Brain pericyte (primary cell): Measurements from ENCODE around the gene CCND1.

Experiments used
- DNase-seq: peaks from one replicate; pipeline ENCODE4 v3.0.0-alpha.2; 2012; ENCODE audit warnings: low read depth, low spot score

The CCND1 gene

GRCh38 chr11:69640260-69640994 is 529 bp upstream of the CCND1 start:
- DNase-seq = no peak

- DNase-seq = no peak
These were observed 959 bp downstream of the CCND1 start for GRCh38 chr11:69641681-69642548.

GRCh38 chr11:69642549-69642912 is 1.6 kb downstream of the CCND1 start:
- no peak for DNase-seq

GRCh38 chr11:69642913-69643632 is 2.1 kb downstream of the CCND1 start:
- no peak for DNase-seq

GRCh38 chr11:69643646-69644045 is 2.7 kb downstream of the CCND1 start:
- no peak for DNase-seq

- DNase-seq = peak; percentile 76
These were observed 3.4 kb downstream of the CCND1 start for GRCh38 chr11:69644071-69644961.

GRCh38 chr11:69644962-69645675 is 4.2 kb downstream of the CCND1 start:
- no peak for DNase-seq

- no peak for DNase-seq
These were observed 5.0 kb downstream of the CCND1 start for GRCh38 chr11:69645801-69646492.

- no peak for DNase-seq
These were observed 5.8 kb downstream of the CCND1 start for GRCh38 chr11:69646493-69647389.

GRCh38 chr11:69647390-69647748 is 6.4 kb downstream of the CCND1 start:
- DNase-seq = no peak

- no peak for DNase-seq
These were observed 7.0 kb downstream of the CCND1 start for GRCh38 chr11:69647761-69648497.

- DNase-seq = no peak
These were observed 8.0 kb downstream of the CCND1 start for GRCh38 chr11:69648679-69649575.

GRCh38 chr11:69649576-69649900 is 8.6 kb downstream of the CCND1 start:
- no peak for DNase-seq

- no peak for DNase-seq
These were observed 9.3 kb downstream of the CCND1 start for GRCh38 chr11:69650081-69650831.

GRCh38 chr11:69650832-69651344 is 9.9 kb downstream of the CCND1 start:
- DNase-seq = no peak

GRCh38 chr11:69651834-69652620 is 11.1 kb downstream of the CCND1 start:
- no peak for DNase-seq
